ENCODE measurements around the gene PSMG2. TPM values are rescaled to one million over a fixed set of nuclear protein-coding genes. Genes with fewer than 3 reads are reported as not detected.

Gene PSMG2
- total and polyA plus RNA-seq, 9 of the 15 experiments (the other 6 are each of a cell fraction or from before 2014, with no cell fraction given), result 59.9 to 271 (median 111) TPM

- in situ Hi-C loops (cut with MboI), result no loop called here
- Histone ChIP-seq H3K9ac (ENCODE audit: insufficient read depth in 1 of 2, low read depth in 2 of 2, low read length in 2 of 2) (peak overlapping the region in 1 of 2 experiments; percentile 19; a peak in 1 of 4 replicates), H3K27me3 (ENCODE audit: control insufficient read depth in 2 of 2, insufficient read depth in 2 of 2, low read length in 2 of 2) (no peaks in the 10 kb centered on the region), H3K4me2 (ENCODE audit: insufficient read depth, low read length) (no peak overlapping the region), H2AFZ (ENCODE audit: low read depth, low read length) (peak overlapping the region; percentile 21; the same call in 1 of the 2 replicates), H3K79me2 (ENCODE audit: control insufficient read depth, insufficient read depth, low read length) (no peaks in the 10 kb centered on the region), H3K4me1 (replicated peaks in 1 of 2; ENCODE audit: control insufficient read depth in 2 of 2, insufficient read depth in 2 of 2, low read length in 2 of 2) (peaks cover 9 to 13% of the 10 kb centered on the region in 2 experiments), H3K36me3 (ENCODE audit: control insufficient read depth, insufficient read depth, low read length) (no peaks in the 10 kb centered on the region), H4K20me1 (replicated peaks; ENCODE audit: control insufficient read depth, insufficient read depth, low read length) (no peaks in the 10 kb centered on the region), H3K9me3 (replicated peaks; ENCODE audit: control insufficient read depth, insufficient read depth, low read depth, low read length) (no peaks in the 10 kb centered on the region), H3K9me1 (ENCODE audit: control insufficient read depth, insufficient read depth, low read length) (no peaks in the 10 kb centered on the region), H3K4me3 (no peak overlapping the region), H3K27ac (ENCODE audit: extremely low read depth, low read depth, low read length) (no peak overlapping the region)
- DNase-seq (ENCODE audit: extremely low read depth in 1 of 4, low spot score in 3 of 4), result no peak
- no TSS peak for BruUV-seq (replicated peaks)
- POLR2A ChIA-PET, result interaction anchor here (0.6 to 1.1 kb wide), 2 partner anchors 18 to 66 kb away, joined by 4 to 6 read pairs; partner anchors contain the start of gene CEP76
- FAIRE-seq, result no peak
- WGBS (ENCODE audit: insufficient coverage, low coverage, missing lambda C conversion rate), result 65% methylated on average over 9 of the region's 9 CpGs
- no peak for ATAC-seq
- intact Hi-C loops (cut with micrococcal nuclease), result loop anchor here (1.0 kb wide), 1 partner anchor 23 kb away; no protein-coding TSS in a partner anchor
- TF ChIP-seq UBTF (IDR thresholded peaks at IDR 0.05; ENCODE audit: borderline replicate concordance in 1 of 2, low read depth in 2 of 2, low read length in 2 of 2) (0 out of 4 replicates have a peak, but pooled peaks of 1 of the 2 experiments have one; percentile 13), ZNF347 (CRISPR knock-in tag; IDR thresholded peaks at IDR 0.05; ENCODE audit: low read depth) (no peak)
- CTCF ChIA-PET (ENCODE audit: low intra/inter-chr PET ratio), result interaction anchor here (0.7 to 1.5 kb wide), 2 partner anchors 22 to 41 kb away, joined by 3 to 11 read pairs; no protein-coding TSS in a partner anchor
Measured at GRCh38 chr18:12767580-12768155, 64.8 kb downstream of the PSMG2 start.

Measured in K562 (cell line).